ENCODE measurements around the gene GPATCH8. TPM values are rescaled to one million over a fixed set of nuclear protein-coding genes. Genes with fewer than 3 reads are reported as not detected.

Gene GPATCH8
- total and polyA plus RNA-seq, 9 of the 15 experiments (the other 6 are each of a cell fraction or from before 2014, with no cell fraction given), result 10.6 to 29.6 (median 13.2) TPM

DNA sequence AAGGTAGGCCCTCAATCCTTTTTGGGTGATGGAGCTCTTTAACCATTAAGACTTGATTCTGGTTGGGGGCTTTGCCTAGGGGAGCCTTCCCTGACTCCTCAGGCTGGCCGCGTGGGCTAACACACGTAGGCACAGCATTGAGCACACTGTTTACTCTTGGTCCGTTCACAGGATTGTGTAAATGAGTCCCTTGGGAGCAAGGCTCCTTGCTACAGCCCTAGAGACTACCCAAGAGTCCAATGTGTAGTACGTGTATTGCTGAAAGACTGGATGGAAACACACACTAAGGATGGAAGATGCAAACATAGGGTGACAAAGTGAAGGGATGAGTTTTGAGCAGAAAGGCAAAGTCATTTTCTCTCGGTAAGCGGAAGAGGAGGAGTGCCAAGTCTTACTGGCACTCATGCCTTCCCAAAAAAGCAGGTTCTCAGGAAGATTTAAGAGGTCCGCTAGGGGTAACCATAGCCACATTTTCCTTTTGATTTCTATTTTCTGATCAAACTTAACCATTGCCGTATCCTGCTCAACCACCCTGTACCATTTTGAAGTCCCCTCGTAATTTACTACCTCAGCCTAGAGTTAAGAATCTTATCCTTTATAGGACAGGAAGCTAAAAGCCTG is 112.8 kb downstream of the GPATCH8 start:
- ATAC-seq (no peak), FAIRE-seq (peak; percentile 65), DNase-seq (ENCODE audit: extremely low read depth in 1 of 4, low spot score in 3 of 4) (no peak)
- POLR2A ChIA-PET, result interaction anchor here (0.6 to 1.4 kb wide), 5 partner anchors 15 to 266 kb away, joined by 3 to 6 read pairs (median 4); no protein-coding TSS in a partner anchor
- BruUV-seq (replicated peaks), result TSS peak; percentile 20
- H3K9me1 ChIP-seq (ENCODE audit: control insufficient read depth, insufficient read depth, low read length), result no peaks in the 10 kb centered on the region
- no peaks in the 10 kb centered on the region for H3K9me3 ChIP-seq (replicated peaks; ENCODE audit: control insufficient read depth, insufficient read depth, low read depth, low read length)
- peaks cover 7% of the 10 kb centered on the region; the same call in 2 of the 3 replicates for H3K79me2 ChIP-seq (ENCODE audit: control insufficient read depth, insufficient read depth, low read length)
- intact Hi-C loops (cut with micrococcal nuclease), result no loop called here
- no peak overlapping the region for H3K4me3 ChIP-seq
- peak overlapping the region in 1 of 2 experiments; percentile 39; a peak in 2 of 4 replicates for H3K9ac ChIP-seq (ENCODE audit: insufficient read depth in 1 of 2, low read depth in 2 of 2, low read length in 2 of 2)
- no peaks in the 10 kb centered on the region for H4K20me1 ChIP-seq (replicated peaks; ENCODE audit: control insufficient read depth, insufficient read depth, low read length)
- H3K27ac ChIP-seq (ENCODE audit: extremely low read depth, low read depth, low read length), result peak overlapping the region; percentile 79
- no peaks in the 10 kb centered on the region for H3K36me3 ChIP-seq (ENCODE audit: control insufficient read depth, insufficient read depth, low read length)
- 57% methylated on average over 10 of the region's 10 CpGs for WGBS (ENCODE audit: insufficient coverage, low coverage, missing lambda C conversion rate)
- H3K4me1 ChIP-seq (replicated peaks in 1 of 2; ENCODE audit: control insufficient read depth in 2 of 2, insufficient read depth in 2 of 2, low read length in 2 of 2), result peaks cover 33 to 56% of the 10 kb centered on the region in 2 experiments
- H3K4me2 ChIP-seq (ENCODE audit: insufficient read depth, low read length), result peak overlapping the region; percentile 63
- CTCF ChIA-PET (ENCODE audit: low intra/inter-chr PET ratio), result no interaction called here
- in situ Hi-C loops (cut with MboI), result no loop called here
- peak overlapping the region; percentile 89 for H2AFZ ChIP-seq (ENCODE audit: low read depth, low read length)
- H3K27me3 ChIP-seq (ENCODE audit: control insufficient read depth in 2 of 2, insufficient read depth in 2 of 2, low read length in 2 of 2), result no peaks in the 10 kb centered on the region
- TF ChIP-seq MXD1 (CRISPR knock-in tag; IDR thresholded peaks at IDR 0.05; ENCODE audit: borderline replicate concordance, poor library complexity, severe bottlenecking) (no peak), CBFA2T3 (IDR thresholded peaks at IDR 0.05) (0 out of 2 replicates have a peak, but pooled peaks have one; percentile 9), ZFX (CRISPR knock-in tag; IDR thresholded peaks at IDR 0.05) (peak; percentile 55; the same call in 1 of the 2 replicates), ZNF277 (CRISPR knock-in tag; IDR thresholded peaks at IDR 0.05; ENCODE audit: borderline replicate concordance) (no peak), NUFIP1 (IDR thresholded peaks at IDR 0.05; ENCODE audit: partially characterized antibody) (no peak), RFX5 (IDR thresholded peaks at IDR 0.05; ENCODE audit: low read depth, low read length) (no peak), GABPA (tag; conservative IDR thresholded peaks at IDR 0.05; ENCODE audit: low read depth) (peak; percentile 27; the same call in 1 of the 2 replicates)
- TF ChIP-seq, protein P1, sequence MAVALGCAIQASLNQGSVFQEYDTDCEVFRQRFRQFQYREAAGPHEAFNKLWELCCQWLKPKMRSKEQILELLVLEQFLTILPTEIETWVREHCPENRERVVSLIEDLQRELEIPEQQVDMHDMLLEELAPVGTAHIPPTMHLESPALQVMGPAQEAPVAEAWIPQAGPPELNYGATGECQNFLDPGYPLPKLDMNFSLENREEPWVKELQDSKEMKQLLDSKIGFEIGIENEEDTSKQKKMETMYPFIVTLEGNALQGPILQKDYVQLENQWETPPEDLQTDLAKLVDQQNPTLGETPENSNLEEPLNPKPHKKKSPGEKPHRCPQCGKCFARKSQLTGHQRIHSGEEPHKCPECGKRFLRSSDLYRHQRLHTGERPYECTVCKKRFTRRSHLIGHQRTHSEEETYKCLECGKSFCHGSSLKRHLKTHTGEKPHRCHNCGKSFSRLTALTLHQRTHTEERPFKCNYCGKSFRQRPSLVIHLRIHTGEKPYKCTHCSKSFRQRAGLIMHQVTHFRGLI (CRISPR knock-in tag; IDR thresholded peaks at IDR 0.05), result no peak
- TF ChIP-seq, protein P2, sequence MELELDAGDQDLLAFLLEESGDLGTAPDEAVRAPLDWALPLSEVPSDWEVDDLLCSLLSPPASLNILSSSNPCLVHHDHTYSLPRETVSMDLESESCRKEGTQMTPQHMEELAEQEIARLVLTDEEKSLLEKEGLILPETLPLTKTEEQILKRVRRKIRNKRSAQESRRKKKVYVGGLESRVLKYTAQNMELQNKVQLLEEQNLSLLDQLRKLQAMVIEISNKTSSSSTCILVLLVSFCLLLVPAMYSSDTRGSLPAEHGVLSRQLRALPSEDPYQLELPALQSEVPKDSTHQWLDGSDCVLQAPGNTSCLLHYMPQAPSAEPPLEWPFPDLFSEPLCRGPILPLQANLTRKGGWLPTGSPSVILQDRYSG (tag; conservative IDR thresholded peaks at IDR 0.05; ENCODE audit: low read depth), result 0 out of 2 replicates have a peak, but pooled peaks have one; percentile 8
- TF ChIP-seq, protein P3, sequence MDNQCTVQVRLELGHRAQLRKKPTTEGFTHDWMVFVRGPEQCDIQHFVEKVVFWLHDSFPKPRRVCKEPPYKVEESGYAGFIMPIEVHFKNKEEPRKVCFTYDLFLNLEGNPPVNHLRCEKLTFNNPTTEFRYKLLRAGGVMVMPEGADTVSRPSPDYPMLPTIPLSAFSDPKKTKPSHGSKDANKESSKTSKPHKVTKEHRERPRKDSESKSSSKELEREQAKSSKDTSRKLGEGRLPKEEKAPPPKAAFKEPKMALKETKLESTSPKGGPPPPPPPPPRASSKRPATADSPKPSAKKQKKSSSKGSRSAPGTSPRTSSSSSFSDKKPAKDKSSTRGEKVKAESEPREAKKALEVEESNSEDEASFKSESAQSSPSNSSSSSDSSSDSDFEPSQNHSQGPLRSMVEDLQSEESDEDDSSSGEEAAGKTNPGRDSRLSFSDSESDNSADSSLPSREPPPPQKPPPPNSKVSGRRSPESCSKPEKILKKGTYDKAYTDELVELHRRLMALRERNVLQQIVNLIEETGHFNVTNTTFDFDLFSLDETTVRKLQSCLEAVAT (IDR thresholded peaks at IDR 0.05), result peak in 1 of 2 experiments; percentile 53; a peak in 1 of 4 replicates

Measured in K562 (cell line).